ENCODE measurements around the gene MALRD1.

GRCh38 chr10:19549503-19549902 lies 500.9 kb downstream of the MALRD1 start:
- no peak for TF ChIP-seq CTCF (IDR thresholded peaks at IDR 0.05)
- no peak for TF ChIP-seq POLR2A (IDR thresholded peaks at IDR 0.05)

Data from body of pancreas (tissue), 4 donors.